VCaP (cell line): ENCODE measurements around the gene RGSL1.
A peak's percentile ranks its signal among the peaks of the same experiment; 100 is the strongest.
"Not testable (repeated sequence)": the region's sequence is repeated elsewhere in the genome, so short reads cannot be mapped to it uniquely, and the experiment has no call there.

Experiments
- H3K27ac ChIP-seq: fragments of 450-650 bp; 2 replicates; pipeline ENCODE4 v1.5.1; 2017
- TF ChIP-seq, protein P1 (sequence below): fragments of 450-650 bp; conservative IDR thresholded peaks from 2 replicates; pipeline ENCODE4 v1.5.1; 2017; ENCODE audit warnings: mild to moderate bottlenecking, moderate library complexity

RGSL1 gene

DNA sequence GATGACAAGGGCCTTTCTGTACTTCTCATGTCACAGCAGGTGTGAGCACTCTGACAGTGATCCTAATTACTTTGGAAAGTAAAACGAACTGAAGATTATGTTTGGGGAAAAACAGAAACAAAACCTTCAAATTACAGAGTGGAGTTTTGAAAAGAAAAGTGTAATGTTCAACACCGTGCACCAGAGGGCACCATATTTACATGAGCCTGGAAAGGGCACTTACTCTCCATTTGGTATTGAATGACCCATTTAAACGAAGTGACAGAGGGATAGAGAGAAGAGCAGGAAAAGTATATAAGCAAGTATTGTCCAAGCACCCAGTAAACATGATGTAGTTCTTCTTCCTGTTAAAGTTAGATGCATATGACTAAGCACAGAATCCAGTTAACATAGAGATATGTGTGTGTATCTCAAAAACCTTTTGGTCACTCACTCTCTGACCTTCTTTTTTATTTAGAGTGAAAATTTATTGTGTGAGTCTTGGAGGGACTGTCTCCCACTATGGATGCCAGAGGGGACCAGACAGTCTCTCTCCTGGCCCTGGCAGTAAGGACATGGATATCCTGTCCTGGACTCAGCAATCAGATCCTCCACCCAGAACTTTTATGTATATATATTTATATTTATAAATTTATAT, 3.8 kb upstream of the RGSL1 start:
- no peak overlapping the region for H3K27ac ChIP-seq
- TF ChIP-seq, protein P1, sequence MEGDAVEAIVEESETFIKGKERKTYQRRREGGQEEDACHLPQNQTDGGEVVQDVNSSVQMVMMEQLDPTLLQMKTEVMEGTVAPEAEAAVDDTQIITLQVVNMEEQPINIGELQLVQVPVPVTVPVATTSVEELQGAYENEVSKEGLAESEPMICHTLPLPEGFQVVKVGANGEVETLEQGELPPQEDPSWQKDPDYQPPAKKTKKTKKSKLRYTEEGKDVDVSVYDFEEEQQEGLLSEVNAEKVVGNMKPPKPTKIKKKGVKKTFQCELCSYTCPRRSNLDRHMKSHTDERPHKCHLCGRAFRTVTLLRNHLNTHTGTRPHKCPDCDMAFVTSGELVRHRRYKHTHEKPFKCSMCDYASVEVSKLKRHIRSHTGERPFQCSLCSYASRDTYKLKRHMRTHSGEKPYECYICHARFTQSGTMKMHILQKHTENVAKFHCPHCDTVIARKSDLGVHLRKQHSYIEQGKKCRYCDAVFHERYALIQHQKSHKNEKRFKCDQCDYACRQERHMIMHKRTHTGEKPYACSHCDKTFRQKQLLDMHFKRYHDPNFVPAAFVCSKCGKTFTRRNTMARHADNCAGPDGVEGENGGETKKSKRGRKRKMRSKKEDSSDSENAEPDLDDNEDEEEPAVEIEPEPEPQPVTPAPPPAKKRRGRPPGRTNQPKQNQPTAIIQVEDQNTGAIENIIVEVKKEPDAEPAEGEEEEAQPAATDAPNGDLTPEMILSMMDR = peak; percentile 83

DNA sequence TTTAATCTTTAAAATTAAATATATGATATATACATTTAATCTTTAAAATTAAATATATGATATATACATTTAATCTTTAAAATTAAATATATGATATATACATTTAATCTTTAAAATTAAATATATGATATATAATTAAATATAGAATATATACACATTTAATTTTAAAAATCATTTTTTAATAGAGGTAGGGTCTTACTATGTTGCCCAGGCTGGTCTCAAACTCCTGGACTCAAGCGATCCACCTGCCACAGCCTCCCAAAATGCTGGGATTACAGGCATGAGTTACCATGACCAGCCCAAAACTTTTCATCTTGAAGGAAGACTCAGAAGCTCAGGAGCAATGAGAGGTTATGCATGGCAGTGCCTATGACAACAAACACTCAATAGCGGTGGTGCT, 2.8 kb upstream of the RGSL1 start:
- H3K27ac ChIP-seq = not testable (repeated sequence)

DNA sequence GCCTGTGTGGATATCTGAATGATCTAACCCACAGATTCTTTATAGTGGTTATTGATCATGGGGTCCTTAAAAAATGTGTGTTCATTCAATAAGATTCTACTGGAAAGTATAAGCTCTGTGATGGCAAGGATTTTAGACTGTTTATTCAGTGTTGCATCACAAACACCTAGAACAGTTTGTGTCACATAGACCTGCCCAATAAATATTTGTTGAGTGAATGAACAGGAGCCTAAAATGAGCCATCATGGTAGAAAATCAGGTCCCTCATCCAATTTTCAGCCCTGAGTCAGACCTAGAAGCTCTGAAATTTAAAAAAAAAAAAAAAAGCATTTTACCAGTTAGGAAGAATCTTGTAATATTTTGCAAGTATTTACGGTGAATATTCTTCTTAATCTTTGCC, 2.3 kb upstream of the RGSL1 start:
- TF ChIP-seq, protein P1 = no peak
- no peak overlapping the region for H3K27ac ChIP-seq

DNA sequence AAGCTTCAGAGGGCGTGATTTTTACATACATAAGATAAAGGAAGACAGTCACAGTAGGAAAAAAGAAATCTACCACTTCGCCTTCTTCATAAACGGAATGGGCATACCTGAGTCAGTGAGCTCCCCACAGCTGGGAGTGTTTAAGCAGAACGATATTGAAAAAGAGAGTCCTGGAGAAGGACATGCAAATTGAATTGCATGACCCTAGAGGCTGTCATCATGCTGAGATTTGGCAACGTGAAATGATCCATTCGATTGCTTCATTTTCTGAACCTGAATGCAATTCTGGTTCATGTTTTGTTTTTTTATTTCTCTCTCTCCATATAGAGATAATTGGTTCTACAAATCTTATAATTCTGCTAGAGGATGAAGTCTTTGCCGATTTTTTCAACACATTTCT, 3.7 kb downstream of the RGSL1 start:
- H3K27ac ChIP-seq = no peak overlapping the region

DNA sequence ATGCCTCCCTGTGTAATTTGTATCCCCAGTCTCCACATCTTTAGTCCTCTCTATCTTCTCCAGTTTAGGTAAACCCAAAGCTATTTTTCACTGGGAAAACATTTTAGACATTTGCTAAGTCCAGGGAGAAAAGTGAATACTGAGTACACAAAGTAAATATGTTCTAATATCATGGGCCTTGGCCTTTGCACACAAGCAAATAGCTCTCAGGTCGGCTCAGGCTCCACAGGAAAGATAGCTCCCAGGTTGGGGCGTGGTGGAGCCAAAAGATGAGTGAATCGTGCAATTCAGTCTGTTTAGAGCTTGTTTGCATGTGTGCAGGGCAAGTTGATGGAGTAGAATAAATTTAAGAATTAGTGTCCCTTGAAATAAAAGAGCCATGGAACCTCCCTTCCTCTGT, 7.9 kb downstream of the RGSL1 start:
- TF ChIP-seq, protein P1 = no peak
- no peak overlapping the region for H3K27ac ChIP-seq

More for the DNA sequence above, 3.7 kb downstream of the RGSL1 start:
- TF ChIP-seq, protein P1 = no peak

DNA sequence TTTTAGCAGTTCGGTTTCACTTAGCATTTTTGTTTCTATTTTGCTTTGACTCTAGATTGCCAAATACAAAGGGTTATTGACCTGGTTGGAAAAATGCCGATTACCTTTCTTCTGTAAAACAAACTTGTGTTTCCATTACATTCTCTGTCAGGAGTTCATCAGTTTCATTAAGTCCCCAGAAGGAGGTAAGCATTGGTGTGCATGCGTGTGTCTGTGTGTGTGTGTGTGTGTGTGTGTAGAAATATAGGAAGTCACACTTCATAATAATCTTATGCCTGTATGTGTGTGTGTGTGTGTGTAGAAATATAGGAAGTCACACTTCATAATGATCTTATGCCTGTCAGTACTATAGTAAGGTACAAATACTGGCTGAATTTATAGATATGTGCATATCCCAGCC, 10.0 kb downstream of the RGSL1 start:
- no peak overlapping the region for H3K27ac ChIP-seq

DNA sequence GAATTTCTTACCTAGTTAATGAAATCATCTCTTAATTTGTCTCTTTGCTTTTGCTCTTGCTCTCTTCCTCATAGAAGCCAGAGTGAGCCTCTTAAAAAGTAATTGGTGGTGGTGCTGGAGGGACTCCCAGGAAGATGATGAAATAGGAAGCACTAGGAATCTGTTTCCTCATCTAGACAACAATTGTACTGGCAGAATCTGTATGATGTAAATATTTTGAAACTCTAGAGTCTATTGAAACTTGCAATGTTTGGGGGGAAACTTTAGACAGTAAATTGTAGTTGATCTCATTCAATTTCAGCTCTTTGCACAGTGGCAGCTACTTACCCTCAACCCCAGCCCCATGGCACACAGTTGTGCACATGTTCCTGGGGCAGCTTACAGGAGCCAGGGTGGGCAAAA, 10.6 kb downstream of the RGSL1 start:
- TF ChIP-seq, protein P1 = no peak
- no peak overlapping the region for H3K27ac ChIP-seq

More for the DNA sequence above, 10.0 kb downstream of the RGSL1 start:
- TF ChIP-seq, protein P1 = no peak

DNA sequence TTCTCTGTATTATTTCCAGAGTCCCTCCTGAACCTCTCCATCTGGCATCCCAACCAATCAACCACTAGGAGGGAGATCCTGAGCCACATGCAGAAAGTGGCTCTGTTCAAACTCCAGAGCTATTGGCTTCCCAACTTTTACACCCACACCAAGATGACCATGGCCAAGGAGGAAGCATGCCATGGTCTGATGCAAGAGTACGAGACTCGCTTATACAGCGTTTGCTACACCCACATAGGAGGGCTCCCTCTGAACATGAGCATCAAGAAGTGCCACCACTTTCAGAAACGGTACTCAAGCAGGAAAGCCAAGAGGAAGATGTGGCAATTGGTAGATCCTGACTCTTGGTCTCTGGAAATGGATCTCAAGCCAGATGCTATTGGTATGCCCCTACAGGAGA, 23.6 kb downstream of the RGSL1 start:
- no peak overlapping the region for H3K27ac ChIP-seq
- TF ChIP-seq, protein P1 = no peak
